Peyer's patch (tissue), 4 donors: ENCODE measurements around the gene APOBEC3H. TPM values are rescaled to one million over a fixed set of nuclear protein-coding genes. Genes with fewer than 3 reads are reported as not detected.
"Not testable (repeated sequence)": the region's sequence is repeated elsewhere in the genome, so short reads cannot be mapped to it uniquely, and the experiment has no call there.

Source experiments
- DNase-seq, 3 donors: peaks; one replicate each; pipeline ENCODE4 v3.0.0-alpha.2; 2017 to 2019
- H3K27ac ChIP-seq, 4 donors: fragments of 200-600 bp; sonication (generic); one replicate each; pipeline ENCODE4 v1.5.1; 2016 to 2019
- H3K27me3 ChIP-seq, 2 donors: fragments of 200-600 bp; sonication (generic); one replicate each; pipeline ENCODE4 v1.5.1; 2019
- H3K36me3 ChIP-seq, 3 donors: fragments of 200-600 bp; sonication (generic); one replicate each; pipeline ENCODE4 v1.5.1; 2016 to 2019
- H3K4me1 ChIP-seq, 4 donors: fragments of 200-600 bp; sonication (generic); one replicate each; pipeline ENCODE4 v1.5.1; 2016 to 2019
- H3K4me3 ChIP-seq, 4 donors: fragments of 200-600 bp; sonication (generic); 1 replicate in 3 of 4; 2 replicates in 1 of 4; pipeline ENCODE4 v1.5.1; 2016 to 2019; ENCODE audit warnings: mild to moderate bottlenecking in 1 of 4
- H3K9me3 ChIP-seq, 4 donors: fragments of 200-600 bp; sonication (generic); one replicate each; pipeline ENCODE4 v1.5.1; 2016 to 2019; ENCODE audit warnings: mild to moderate bottlenecking in 1 of 4
- CTCF ChIP-seq, 6 experiments: fragments of 450-650 bp in 4 of 6; fragments of 200-600 bp in 2 of 6; sonication (generic) in 1 of 6; IDR thresholded peaks; one replicate each; pipeline ENCODE4 v1.5.1; 2017 to 2019; ENCODE audit warnings: antibody characterized with exemption in 6 of 6, mild to moderate bottlenecking in 3 of 6, moderate library complexity in 1 of 6
- POLR2A ChIP-seq, 2 donors: fragments of 450-650 bp; IDR thresholded peaks; one replicate each; pipeline ENCODE4 v1.5.1; 2017; ENCODE audit warnings: antibody characterized with exemption in 2 of 2, mild to moderate bottlenecking in 2 of 2, moderate library complexity in 2 of 2
- total RNA-seq, 4 donors: library from RNA; depleted of rRNA; stranded (reverse); fragments of >200 nt; gene quantifications; one replicate each; pipeline ENCODE4 v1.1.0, GENCODE V29; 2016

APOBEC3H gene
- total RNA-seq, 4 donors from 2014 or later: not detected

- peak overlapping the region in 1 of 4 donors; percentile 6 for H3K4me3 ChIP-seq
- no peaks in the 10 kb centered on the region for H3K36me3 ChIP-seq
- H3K4me1 ChIP-seq: peaks cover 0 to 5% (median 0%) of the 10 kb centered on the region in 4 donors
- peak overlapping the region in 2 of 4 donors; percentile 59 to 78 for H3K27ac ChIP-seq
- DNase-seq: no peak
- no peaks in the 10 kb centered on the region for H3K27me3 ChIP-seq
- no peaks in the 10 kb centered on the region for H3K9me3 ChIP-seq
- TF ChIP-seq POLR2A (IDR thresholded peaks at IDR 0.05) (no peak), CTCF (IDR thresholded peaks at IDR 0.05) (peak in 1 of 6 experiments; percentile 12)
These were observed 28.8 kb upstream of the APOBEC3H start for GRCh38 chr22:39068033-39068785.

- Histone ChIP-seq H3K27me3 (no peaks in the 10 kb centered on the region), H3K4me3 (no peak overlapping the region), H3K36me3 (no peaks in the 10 kb centered on the region), H3K9me3 (no peaks in the 10 kb centered on the region), H3K27ac (peak overlapping the region in 1 of 4 donors; percentile 25), H3K4me1 (peaks cover 0 to 5% (median 0%) of the 10 kb centered on the region in 4 donors)
- no peak for DNase-seq
- TF ChIP-seq POLR2A (IDR thresholded peaks at IDR 0.05) (no peak), CTCF (IDR thresholded peaks at IDR 0.05) (no peak)
These were observed 26.9 kb upstream of the APOBEC3H start for GRCh38 chr22:39070186-39070585.

GRCh38 chr22:39072581-39072981 is 24.5 kb upstream of the APOBEC3H start:
- not testable (repeated sequence) for H3K4me1 ChIP-seq, H3K9me3 ChIP-seq, H3K27me3 ChIP-seq, H3K36me3 ChIP-seq, H3K4me3 ChIP-seq
- peak overlapping the region in 2 of 4 donors; percentile 59 to 77 for H3K27ac ChIP-seq
- DNase-seq: peak in 1 of 3 donors; percentile 53

- no peak overlapping the region for H3K4me3 ChIP-seq
- TF ChIP-seq CTCF (IDR thresholded peaks at IDR 0.05): no peak
- TF ChIP-seq POLR2A (IDR thresholded peaks at IDR 0.05): no peak
- DNase-seq: no peak
These were observed 23.1 kb upstream of the APOBEC3H start for GRCh38 chr22:39073981-39074380.

GRCh38 chr22:39076155-39077025 is 20.7 kb upstream of the APOBEC3H start:
- peak overlapping the region in 3 of 4 donors; percentile 66 to 91 (median 85) for H3K27ac ChIP-seq
- peak overlapping the region; percentile 13 to 58 (median 52) for H3K4me3 ChIP-seq
- not testable (repeated sequence) for H3K27me3 ChIP-seq, H3K9me3 ChIP-seq, H3K36me3 ChIP-seq, DNase-seq
- peaks cover 0 to 16% (median 10%) of the 10 kb centered on the region in 4 donors for H3K4me1 ChIP-seq

More at GRCh38 chr22:39073981-39074380, 23.1 kb upstream of the APOBEC3H start:
- H3K36me3 ChIP-seq: no peaks in the 10 kb centered on the region
- H3K27ac ChIP-seq: peak overlapping the region in 1 of 4 donors; percentile 77
- H3K27me3 ChIP-seq: no peaks in the 10 kb centered on the region
- peaks cover 0 to 16% (median 10%) of the 10 kb centered on the region in 4 donors for H3K4me1 ChIP-seq
- no peaks in the 10 kb centered on the region for H3K9me3 ChIP-seq

GRCh38 chr22:39077026-39077840 is 19.8 kb upstream of the APOBEC3H start, which contains the start of gene APOBEC3G:
TSS of gene APOBEC3G (plus strand) at chr22:39077275. CDS start at chr22:39077362, 87 bp downstream.
- Histone ChIP-seq H3K36me3 (peaks cover 0 to 11% (median 0%) of the 10 kb centered on the region in 3 donors), H3K27ac (peak within 1 kb of the TSS; percentile 85 to 91 (median 88)), H3K4me1 (peaks cover 0 to 11% (median 10%) of the 10 kb centered on the region in 4 donors), H3K4me3 (peak within 1 kb of the TSS; percentile 46 to 58 (median 54))
- peak in 2 of 3 donors; percentile 58 to 76 for DNase-seq
- not testable (repeated sequence) for H3K27me3 ChIP-seq, H3K9me3 ChIP-seq
- peak in 1 of 2 donors; percentile 26 for TF ChIP-seq POLR2A (IDR thresholded peaks at IDR 0.05)

GRCh38 chr22:39077912-39078311 is 19.1 kb upstream of the APOBEC3H start:
- Histone ChIP-seq H3K4me1 (peaks cover 0 to 11% (median 10%) of the 10 kb centered on the region in 4 donors), H3K27ac (peak overlapping the region; percentile 85 to 91 (median 88)), H3K36me3 (peaks cover 0 to 11% (median 0%) of the 10 kb centered on the region in 3 donors), H3K4me3 (peak overlapping the region; percentile 46 to 58 (median 54))
- DNase-seq, H3K9me3 ChIP-seq, H3K27me3 ChIP-seq: not testable (repeated sequence)
